SW 1271 (cell line): ENCODE results near the gene DLGAP1.
"Not testable (repeated sequence)": the region's sequence is repeated elsewhere in the genome, so short reads cannot be mapped to it uniquely, and the experiment has no call there.

Source experiments
- DNase-seq, 2 experiments: peaks; one replicate each; lab custom pipeline; 2025; lab: John Stamatoyannopoulos, UW

DLGAP1 gene

DNA sequence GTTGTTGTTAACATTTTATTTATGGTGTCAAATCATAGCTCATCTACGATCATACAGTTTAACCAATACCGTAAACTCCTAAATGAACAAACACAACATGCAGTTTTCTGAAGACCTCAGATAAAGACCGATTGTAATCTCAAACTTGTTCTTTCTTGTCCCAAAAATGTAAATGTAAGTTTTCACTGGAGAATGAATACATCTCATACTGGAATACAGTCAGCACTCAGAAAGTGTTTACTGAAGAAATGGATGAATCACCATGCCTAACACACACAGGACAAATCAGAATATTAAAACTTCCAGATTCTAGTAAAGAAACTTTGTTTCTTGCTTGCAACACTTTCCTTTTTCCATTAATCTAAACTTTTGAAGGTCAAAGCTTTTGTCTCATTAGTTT is 380.5 kb downstream of the DLGAP1 start:
- no peak for DNase-seq

DNA sequence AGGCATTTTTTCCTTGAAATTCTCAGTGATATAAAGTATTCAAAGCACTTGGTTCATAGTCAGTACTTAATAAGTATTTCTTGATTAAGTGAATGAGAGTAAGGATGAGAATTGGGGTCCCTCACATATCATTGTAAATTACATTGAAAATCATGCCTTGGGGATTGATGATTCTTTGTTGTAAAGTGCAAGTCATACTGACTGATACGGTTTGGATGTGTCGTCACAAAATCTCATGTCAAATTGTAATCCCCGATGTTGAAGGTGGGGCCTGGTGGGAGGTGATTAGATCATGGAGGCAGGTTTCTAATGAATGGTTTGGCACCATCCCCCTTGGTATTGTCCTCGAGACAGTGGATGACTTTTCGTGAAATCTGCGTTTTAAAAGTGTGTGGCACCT is 385.9 kb downstream of the DLGAP1 start:
- DNase-seq, result no peak

DNA sequence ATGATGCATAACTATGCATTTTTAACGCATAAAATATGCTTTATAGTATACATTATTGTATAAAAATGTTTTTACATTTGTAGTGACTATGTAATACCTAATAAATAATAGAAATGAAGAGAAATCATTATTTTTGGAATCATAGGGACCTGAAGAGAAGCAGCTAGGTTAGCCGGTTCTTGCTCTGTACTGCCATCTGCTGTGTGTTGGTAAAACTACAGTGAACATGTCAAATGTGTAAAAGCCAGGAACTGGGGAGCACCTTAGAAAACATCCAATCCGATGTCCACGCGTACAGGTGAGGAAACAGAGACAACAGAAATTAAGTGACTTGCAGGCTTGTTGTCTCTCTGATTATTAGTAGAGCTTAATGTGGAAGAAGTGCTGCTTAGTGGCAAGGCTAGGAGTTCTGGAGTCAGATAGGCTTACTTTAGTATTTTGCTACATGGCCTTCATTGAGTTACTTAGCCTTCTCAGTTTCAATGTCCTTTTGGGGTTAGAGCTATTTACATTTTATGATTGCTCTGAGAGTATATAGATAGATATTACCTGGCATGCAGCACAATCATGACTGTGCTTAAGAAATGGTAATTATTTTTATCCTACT is 386.5 kb downstream of the DLGAP1 start:
- peak in 1 of 2 experiments; percentile 16 for DNase-seq

DNA sequence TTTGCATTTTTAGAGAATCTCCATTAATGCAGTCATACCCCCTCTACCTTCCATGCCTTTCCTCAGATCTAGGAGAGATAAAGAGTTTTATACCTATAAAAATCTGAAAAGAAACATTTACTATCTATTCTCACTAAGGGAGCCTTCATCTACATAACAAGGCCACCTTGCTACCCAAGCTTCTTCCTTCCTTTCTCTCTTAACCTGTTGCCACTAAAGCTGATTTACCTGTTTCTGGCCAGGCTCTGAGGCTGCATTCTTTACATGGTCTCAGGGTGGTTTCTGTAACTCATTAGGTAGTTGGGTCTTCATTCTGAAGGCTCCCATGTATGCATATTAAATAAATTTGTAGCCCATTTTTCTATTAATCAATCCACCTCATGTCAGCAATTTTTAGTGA is 391.6 kb downstream of the DLGAP1 start:
- DNase-seq, result no peak

DNA sequence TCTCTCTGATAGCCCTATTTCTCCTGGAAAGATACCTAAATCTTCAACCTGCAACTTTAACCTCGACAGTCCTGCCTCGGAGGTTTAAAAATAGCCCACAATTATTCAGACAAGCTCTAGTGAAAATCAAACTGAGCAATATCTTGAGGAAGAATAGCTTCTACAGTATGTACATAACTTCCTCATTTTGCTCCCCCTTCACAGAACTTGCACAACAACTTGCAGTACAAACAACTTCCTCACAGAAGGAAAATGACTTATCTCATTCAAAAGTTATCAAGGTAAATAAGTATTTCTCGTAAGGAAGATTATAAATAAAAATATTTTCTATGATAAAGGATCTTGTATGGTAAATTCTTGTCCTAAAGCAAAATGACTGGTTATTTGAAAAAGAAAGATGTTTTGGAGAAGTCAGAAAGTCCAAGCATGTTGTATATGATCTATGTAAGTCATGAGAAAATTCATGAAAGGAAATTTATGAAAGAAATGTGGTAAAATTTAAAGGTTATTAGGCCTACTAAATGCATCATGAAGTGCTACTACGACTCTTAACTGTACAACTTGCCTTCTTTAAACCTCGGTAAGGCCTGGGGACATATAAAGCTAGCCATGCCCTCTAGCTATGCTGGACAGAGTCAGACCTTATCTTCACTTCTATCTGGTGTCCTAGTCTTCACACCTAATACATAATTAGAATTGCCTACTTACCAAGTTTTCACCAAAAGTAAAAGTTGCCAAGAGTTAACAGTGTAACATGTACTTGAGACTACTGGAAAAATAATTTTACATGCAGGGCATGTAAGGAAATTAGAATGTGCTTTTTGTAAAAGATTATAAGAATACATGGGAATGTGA is 394.5 kb downstream of the DLGAP1 start:
- DNase-seq, result no peak

DNA sequence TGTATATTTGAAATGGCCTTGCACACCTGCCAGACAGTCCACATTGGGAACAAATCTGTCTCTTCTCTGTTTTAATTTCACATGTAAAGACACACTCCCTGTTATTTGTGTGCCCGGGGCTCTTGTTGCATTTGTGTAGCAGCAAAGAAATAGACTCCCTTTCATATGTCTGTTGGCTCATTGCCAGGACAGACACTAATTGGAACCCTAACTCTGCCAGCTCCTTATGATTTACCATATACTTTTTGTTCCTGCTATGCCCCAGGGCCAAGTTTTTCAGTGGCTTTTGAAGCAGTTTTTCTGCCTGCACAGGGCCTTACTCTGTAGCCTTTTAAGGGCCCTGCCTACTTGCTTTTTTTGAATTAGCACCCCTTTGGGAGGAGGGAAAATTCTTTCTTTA is 396.9 kb downstream of the DLGAP1 start:
- no peak for DNase-seq

- no peak for DNase-seq
These were observed 414.6 kb downstream of the DLGAP1 start for GRCh38 chr18:4040391-4041092.

- no peak for DNase-seq
These were observed 419.6 kb downstream of the DLGAP1 start for GRCh38 chr18:4035521-4035920.

DNA sequence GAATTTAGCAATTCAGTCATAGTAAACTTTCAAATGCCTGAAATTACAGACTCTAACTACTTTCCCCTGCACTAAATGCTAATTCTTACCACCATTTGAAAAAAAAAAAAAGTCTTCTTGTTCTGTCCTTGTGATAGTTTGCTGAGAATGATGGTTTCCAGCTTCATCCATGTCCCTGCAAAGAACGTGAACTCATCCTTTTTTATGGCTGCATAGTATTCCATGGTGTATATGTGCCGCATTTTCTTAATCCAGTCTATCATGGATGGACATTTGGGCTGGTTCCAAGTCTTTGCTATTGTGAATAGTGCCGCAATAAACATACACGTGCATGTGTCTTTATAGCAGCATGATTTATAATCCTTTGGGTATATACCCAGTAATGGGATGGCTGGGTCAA is 420.3 kb downstream of the DLGAP1 start:
- not testable (repeated sequence) for DNase-seq

- DNase-seq, result no peak
These were observed 428.6 kb downstream of the DLGAP1 start for GRCh38 chr18:4026542-4026941.

DNA sequence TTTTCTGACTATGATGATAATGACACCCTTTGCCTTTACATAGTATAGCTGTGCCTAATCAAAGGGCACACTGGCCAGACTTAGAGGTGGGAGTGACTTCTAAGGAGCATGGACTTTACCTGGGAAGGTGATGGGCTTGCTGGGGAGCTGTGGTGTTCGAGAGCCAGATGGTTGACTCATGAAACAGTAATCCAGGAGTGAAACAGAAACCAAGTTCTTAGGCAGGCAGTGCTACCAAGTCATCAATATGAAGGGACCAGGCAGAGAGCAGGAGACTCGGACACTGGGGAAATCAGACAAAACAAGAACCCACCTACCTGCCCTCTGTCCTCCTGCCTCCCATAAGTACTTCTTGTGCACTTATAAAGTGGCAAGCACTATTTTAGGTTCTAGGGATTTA is 430.4 kb downstream of the DLGAP1 start:
- no peak for DNase-seq

DNA sequence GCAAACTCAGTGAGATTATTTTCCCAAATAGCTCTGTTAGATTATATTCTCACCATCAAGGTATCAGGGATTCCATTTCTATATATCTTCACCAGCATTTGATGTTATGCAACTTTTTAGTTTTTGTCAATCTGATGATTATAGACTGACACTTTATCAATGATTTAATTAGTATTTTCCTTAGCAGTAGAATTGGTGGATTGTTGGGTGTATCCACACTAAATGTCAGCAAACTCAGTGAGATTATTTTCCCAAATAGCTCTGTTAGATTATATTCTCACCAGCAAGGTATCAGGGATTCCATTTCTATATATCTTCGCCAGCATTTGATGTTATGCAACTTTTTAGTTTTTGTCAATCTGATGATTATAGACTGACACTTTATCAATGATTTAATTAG is 432.4 kb downstream of the DLGAP1 start:
- DNase-seq, result not testable (repeated sequence)

DNA sequence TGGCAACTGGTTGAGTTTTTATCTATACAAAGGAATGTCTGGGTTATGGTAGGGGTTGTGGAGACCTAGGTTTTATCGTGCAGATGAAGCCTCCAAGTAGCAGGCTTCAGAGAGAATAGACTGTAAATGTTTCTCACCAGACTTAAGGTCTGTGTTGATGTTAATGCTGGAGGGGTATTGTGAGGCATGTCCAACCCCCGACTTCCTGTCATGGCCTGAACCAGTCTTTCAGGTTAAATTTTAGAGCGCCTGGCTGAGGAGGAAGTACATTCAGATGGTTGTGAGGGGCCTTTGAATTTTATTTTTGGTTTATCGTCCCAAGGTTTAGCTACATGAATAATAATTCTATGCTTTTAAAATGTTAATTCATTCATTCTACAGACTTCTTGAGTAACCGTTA is 435.1 kb downstream of the DLGAP1 start:
- no peak for DNase-seq

DNA sequence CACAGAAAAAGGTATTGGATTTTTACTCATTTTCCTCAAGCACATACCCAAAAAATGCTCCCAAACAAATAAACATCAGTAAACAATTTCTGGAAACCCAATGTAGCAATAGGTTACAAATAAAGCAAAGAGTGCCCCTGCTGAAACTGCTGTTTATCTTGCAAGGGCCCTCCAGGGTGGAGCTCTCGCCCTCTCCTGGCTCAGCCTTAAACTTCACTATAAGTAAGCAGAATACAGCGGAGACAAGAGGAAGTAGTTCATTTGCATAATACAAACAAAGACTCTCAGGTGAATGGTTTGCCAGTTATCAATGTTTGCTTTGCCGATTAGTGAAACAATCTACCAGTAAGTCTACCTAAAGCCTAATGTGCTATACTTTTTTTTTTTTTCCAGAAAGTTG is 437.6 kb downstream of the DLGAP1 start:
- peak in 1 of 2 experiments; percentile 2 for DNase-seq

DNA sequence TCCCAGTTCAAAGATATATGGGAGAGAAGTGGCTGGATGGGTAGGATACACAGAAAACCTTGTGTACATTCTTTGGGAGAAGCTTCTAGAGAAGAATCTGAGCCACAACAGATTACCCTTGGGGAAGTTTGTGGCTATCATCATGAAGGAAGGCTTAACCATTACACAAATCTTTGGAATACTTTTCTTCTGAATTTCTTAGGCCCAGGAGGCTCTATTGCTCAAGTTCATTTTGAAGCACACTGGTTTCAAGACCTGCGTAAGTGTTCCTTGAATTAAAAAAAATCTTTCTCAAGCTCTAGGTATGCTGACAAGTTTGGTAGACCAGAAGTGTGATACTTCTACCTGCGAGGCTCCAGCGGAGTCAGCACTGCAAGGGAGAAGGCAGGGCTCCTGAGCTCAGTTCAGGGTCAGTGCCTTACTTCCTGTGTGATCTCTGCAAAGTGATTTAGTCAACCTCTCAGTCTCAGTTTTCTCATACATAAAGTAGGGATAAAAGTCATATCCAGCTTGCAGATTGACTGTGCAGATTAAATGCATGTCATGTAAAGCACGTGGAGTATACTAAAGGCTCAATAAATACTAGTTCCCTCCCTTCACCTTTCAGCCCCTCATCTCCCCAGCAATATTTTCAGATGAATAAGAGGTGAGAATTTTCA is 438.6 kb downstream of the DLGAP1 start:
- no peak for DNase-seq

DNA sequence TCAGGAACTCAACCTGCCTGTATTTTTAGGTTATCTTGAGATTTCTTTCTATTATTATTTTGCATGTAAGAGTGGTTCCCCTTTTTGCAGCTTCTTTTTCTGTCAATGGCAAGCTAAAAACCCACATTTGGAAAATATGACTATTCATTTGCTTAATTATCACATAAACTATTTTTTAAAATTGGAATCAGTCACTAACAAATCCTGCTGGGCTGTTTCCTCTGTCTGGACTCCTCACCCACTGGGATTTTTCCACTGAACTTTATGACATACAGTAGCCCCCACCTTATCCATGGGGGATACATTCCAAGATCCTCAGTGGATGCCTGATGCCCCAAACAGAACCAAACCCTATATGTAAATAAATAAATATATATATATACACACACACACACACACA is 447.3 kb downstream of the DLGAP1 start:
- DNase-seq, result no peak

DNA sequence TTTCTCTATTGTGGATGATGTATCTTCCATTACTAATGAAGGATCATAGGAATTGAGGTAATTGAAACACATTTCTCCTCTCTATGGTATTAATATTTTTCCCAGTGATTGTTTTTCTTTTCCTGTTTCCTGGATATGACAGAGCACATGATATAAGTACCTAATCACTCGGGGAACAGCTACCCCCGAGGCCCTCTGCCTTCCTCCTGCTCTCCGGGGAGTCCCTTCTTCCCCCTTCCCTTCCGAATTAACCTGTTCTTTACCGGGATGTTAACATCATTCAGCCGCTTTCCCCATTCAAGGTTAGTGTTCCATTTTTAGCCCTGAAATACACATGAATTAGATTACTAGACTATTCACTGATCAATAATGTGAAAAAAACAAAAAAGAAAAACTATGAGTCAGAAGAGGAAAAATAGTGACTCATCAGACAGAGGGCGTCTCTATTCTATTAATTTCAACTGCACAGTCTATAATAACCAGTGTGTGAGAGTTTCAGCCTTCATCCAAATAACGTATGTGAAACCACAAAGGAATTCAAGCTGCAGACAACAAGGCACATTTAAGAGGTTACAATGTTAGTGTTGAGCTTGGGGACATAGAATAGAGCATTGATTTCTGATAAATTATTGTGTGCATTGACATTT is 450.8 kb downstream of the DLGAP1 start:
- DNase-seq, result no peak

- DNase-seq, result no peak
These were observed 456.3 kb downstream of the DLGAP1 start for GRCh38 chr18:3998698-3999333.

- peak in 1 of 2 experiments; percentile 30 for DNase-seq
These were observed 459.5 kb downstream of the DLGAP1 start for GRCh38 chr18:3995476-3996102.

DNA sequence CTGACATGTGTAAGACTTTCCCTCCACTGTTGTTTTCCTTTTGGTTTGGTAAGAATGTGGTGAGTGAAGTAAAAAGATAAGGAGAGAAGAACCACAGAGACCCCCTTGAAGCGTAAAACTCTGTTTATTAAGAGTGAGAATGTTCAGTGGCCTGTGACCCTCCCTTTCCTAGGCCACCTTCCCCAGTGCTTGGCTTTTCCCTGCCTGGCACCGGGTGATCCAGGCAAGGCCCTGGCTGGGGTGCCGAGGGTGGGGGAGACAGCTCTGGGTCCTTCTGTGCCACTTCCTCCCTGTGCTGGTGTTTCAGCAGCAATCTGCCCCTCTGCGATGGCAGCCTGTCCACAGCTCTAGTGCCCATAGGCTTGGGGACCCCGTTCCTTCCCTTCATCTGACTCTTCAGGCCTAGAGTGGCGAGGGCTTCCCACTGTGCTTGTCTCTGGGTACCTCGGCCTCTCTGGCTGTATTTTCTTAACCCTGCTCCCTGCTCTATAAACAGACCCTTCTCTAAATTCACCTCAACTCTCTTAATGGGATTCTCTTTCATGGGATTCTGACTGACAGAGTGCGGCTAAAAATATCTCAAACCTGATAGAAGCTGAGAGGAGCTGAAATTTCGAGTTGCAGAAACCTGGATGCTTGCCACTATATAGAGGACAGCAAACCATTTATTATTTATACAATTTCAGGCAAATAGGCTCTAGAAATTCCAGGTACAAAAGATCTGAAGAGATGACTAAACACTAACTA is 461.0 kb downstream of the DLGAP1 start:
- DNase-seq, result no peak
